Upper lobe of left lung (tissue), 4 donors: ENCODE data around the gene CLTCL1.

Experiments used
- POLR2A ChIP-seq, 4 donors: fragments of 450-650 bp; IDR thresholded peaks; one replicate each; pipeline ENCODE4 v1.5.1; 2016 to 2017; ENCODE audit warnings: antibody characterized with exemption in 4 of 4, mild to moderate bottlenecking in 2 of 4
- TF ChIP-seq, protein P1 (sequence below), 6 experiments: fragments of 450-650 bp in 4 of 6; fragments of 200-600 bp in 2 of 6; sonication (generic) in 2 of 6; IDR thresholded peaks; one replicate each; pipeline ENCODE4 v1.5.1; 2016 to 2019; ENCODE audit warnings: antibody characterized with exemption in 6 of 6

DNA sequence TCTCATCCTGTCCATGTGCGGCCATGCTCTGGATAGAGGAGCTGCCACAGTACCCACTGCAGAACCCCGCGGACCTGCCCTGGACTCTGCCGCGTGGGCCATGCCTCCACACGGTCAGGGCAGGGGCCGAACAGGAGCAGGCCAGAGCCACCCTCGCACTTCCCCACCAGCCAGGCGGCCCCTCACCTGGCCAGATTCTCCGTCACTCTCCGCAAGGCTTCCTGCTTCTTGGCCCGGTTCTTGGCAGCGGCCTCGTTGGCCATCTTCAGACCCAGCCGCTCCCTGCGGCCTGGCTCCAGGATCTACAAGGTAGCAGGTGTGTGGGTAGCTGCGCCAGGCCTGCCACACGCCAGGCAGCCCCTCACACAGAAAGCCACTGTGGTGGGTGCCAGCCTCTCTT lies 156.6 kb downstream of the CLTCL1 start:
- TF ChIP-seq, protein P1, sequence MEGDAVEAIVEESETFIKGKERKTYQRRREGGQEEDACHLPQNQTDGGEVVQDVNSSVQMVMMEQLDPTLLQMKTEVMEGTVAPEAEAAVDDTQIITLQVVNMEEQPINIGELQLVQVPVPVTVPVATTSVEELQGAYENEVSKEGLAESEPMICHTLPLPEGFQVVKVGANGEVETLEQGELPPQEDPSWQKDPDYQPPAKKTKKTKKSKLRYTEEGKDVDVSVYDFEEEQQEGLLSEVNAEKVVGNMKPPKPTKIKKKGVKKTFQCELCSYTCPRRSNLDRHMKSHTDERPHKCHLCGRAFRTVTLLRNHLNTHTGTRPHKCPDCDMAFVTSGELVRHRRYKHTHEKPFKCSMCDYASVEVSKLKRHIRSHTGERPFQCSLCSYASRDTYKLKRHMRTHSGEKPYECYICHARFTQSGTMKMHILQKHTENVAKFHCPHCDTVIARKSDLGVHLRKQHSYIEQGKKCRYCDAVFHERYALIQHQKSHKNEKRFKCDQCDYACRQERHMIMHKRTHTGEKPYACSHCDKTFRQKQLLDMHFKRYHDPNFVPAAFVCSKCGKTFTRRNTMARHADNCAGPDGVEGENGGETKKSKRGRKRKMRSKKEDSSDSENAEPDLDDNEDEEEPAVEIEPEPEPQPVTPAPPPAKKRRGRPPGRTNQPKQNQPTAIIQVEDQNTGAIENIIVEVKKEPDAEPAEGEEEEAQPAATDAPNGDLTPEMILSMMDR (IDR thresholded peaks at IDR 0.05) = no peak
- no peak for TF ChIP-seq POLR2A (IDR thresholded peaks at IDR 0.05)
